ENCODE measurements around the gene ARL10.
A peak's percentile ranks its signal among the peaks of the same experiment; 100 is the strongest.

DNA sequence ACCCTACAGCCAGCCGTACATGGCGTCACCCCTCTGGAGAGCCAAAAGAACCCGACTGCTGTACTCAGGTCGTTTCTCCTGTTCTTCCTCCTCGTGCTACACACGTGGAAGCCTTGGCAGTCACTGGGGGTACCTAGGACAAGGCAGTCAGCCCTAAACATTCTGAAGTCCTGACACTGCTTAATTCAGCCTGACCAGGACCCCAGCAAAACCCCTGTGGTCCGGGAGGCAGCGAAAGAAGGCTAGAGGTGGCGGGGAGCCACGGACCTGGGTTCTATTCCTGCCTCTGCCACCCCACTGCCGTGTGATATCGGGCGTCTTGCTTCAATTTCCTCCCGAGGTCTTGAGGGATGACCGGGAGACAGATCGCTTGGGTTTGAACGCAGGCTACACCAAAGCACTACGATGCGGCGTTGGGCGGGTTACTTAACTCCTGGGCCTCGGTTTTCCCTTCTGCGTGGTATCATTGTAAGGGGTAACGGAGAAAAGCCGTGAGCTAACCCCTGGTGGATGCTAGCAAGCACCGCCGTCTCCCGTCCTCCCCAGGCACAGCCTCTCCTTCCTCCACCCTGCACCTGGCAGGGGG is 429 bp upstream of the ARL10 start:
- TF ChIP-seq TCF7L2 (IDR thresholded peaks at IDR 0.05; ENCODE audit: borderline replicate concordance, low read depth, low read length) (no peak), ZNF335 (tag by site-specific recombination; conservative IDR thresholded peaks at IDR 0.05) (peak; percentile 67), ZEB2 (tag by site-specific recombination; IDR thresholded peaks at IDR 0.05) (no peak)

Data from HEK293 (cell line).